Body of pancreas (tissue), 4 donors: ENCODE results near the gene COX6A2. TPM values are rescaled to one million over a fixed set of nuclear protein-coding genes. Genes with fewer than 3 reads are reported as not detected.
A peak's percentile ranks its signal among the peaks of the same experiment; 100 is the strongest.

Source experiments
- ATAC-seq: fragments of 150-250 bp; one replicate; pipeline ENCODE4 v1.9.1; 2016
- DNase-seq, 4 donors: peaks; one replicate each; pipeline ENCODE4 v3.0.0-alpha.2; 2019
- H3K27ac ChIP-seq, 4 donors: fragments of 200-600 bp; sonication (generic); 1 replicate in 3 of 4; 2 replicates in 1 of 4; pipeline versions ENCODE4 v1.5.1 to v1.6.1; 2016 to 2019; ENCODE audit warnings: mild to moderate bottlenecking in 1 of 4, mixed read lengths in 1 of 4, moderate library complexity in 1 of 4
- H3K27me3 ChIP-seq, 2 donors: fragments of 200-600 bp; sonication (generic); one replicate each; pipeline ENCODE4 v1.6.0; 2016; ENCODE audit warnings: mild to moderate bottlenecking in 1 of 2
- H3K36me3 ChIP-seq, 2 donors: fragments of 200-600 bp; sonication (generic); replicated peaks in 1 of 2; 2 replicates each; pipeline ENCODE4 v1.5.1; 2016; ENCODE audit warnings: low read depth in 2 of 2; ENCODE audit not compliant: insufficient read depth in 1 of 2
- H3K4me1 ChIP-seq: fragments of 200-600 bp; sonication (generic); one replicate; pipeline ENCODE4 v1.6.0; 2016
- H3K4me3 ChIP-seq, 2 donors: fragments of 200-600 bp; sonication (generic); 1 replicate in 1 of 2; 2 replicates in 1 of 2; pipeline ENCODE4 v1.5.1; 2016 to 2019
- H3K9me3 ChIP-seq, 3 donors: fragments of 200-600 bp; sonication (generic); 1 replicate in 2 of 3; 2 replicates in 1 of 3; pipeline ENCODE4 v1.5.1; 2016
- CTCF ChIP-seq, 7 experiments: fragments of 450-650 bp in 4 of 7; fragments of 200-600 bp in 3 of 7; sonication (generic) in 3 of 7; IDR thresholded peaks; one replicate each; pipeline ENCODE4 v1.5.1; 2016 to 2019; ENCODE audit warnings: antibody characterized with exemption in 7 of 7
- POLR2A ChIP-seq, 3 donors: fragments of 450-650 bp; IDR thresholded peaks; one replicate each; pipeline ENCODE4 v1.6.1; 2016; ENCODE audit warnings: antibody characterized with exemption in 3 of 3, mild to moderate bottlenecking in 2 of 3
- WGBS, 2 donors: methylation state at CpG; one replicate each; pipeline ENCODE4 v1.1.5; 2017; 5-methylcytosine and 5-hydroxymethylcytosine counted together
- intact Hi-C: fragments of 100-400 bp; cut with DNase I; formaldehyde crosslinking; loops from one replicate; pipeline ENCODE4 v1.15.1; 2023
- total RNA-seq, 2 donors: library from RNA; depleted of rRNA; stranded (reverse); fragments of >200 nt; gene quantifications; one replicate each; pipeline ENCODE4 v1.1.0, GENCODE V29; 2016

The COX6A2 gene
- total RNA-seq, 2 donors from 2014 or later: not detected

GRCh38 chr16:31429796-31430195 lies 1.6 kb upstream of the COX6A2 start:
- intact Hi-C loops: no loop called here
- H3K9me3 ChIP-seq: no peaks in the 10 kb centered on the region
- no peaks in the 10 kb centered on the region for H3K27me3 ChIP-seq
- peaks cover 5% of the 10 kb centered on the region for H3K4me1 ChIP-seq
- no peak for DNase-seq
- no peak overlapping the region for H3K27ac ChIP-seq
- TF ChIP-seq CTCF (IDR thresholded peaks at IDR 0.05): no peak
- TF ChIP-seq POLR2A (IDR thresholded peaks at IDR 0.05): no peak
- no peak overlapping the region for H3K4me3 ChIP-seq
- no peaks in the 10 kb centered on the region for H3K36me3 ChIP-seq
- ATAC-seq: no peak
- 61 to 81% methylated on average over 3 of the region's 3 CpGs for WGBS, 2 donors

- Histone ChIP-seq H3K4me3 (no peak overlapping the region), H3K27me3 (no peaks in the 10 kb centered on the region), H3K36me3 (no peaks in the 10 kb centered on the region), H3K4me1 (peaks cover 5% of the 10 kb centered on the region), H3K9me3 (no peaks in the 10 kb centered on the region), H3K27ac (peak overlapping the region in 1 of 4 donors; percentile 20)
- ATAC-seq: no peak
- WGBS, 2 donors: 6 to 8% methylated on average over 1 of the region's 1 CpG
- TF ChIP-seq POLR2A (IDR thresholded peaks at IDR 0.05) (no peak), CTCF (IDR thresholded peaks at IDR 0.05) (no peak)
- intact Hi-C loops: no loop called here
- DNase-seq: no peak
These were observed 1.2 kb upstream of the COX6A2 start for GRCh38 chr16:31429314-31429713.

GRCh38 chr16:31428638-31429247 lies 583 bp upstream of the COX6A2 start:
- TF ChIP-seq POLR2A (IDR thresholded peaks at IDR 0.05) (no peak), CTCF (IDR thresholded peaks at IDR 0.05) (no peak)
- Histone ChIP-seq H3K4me3 (no peak overlapping the region), H3K9me3 (no peaks in the 10 kb centered on the region), H3K4me1 (peaks cover 5% of the 10 kb centered on the region), H3K27me3 (no peaks in the 10 kb centered on the region), H3K27ac (peak overlapping the region in 1 of 4 donors; percentile 20), H3K36me3 (no peaks in the 10 kb centered on the region)
- intact Hi-C loops: no loop called here
- no peak for DNase-seq
- ATAC-seq: peak; percentile 49
- WGBS, 2 donors: 70 to 71% methylated on average over 7 of the region's 7 CpGs

GRCh38 chr16:31427441-31428278 lies 500 bp downstream of the COX6A2 start:
- H3K4me1 ChIP-seq: peaks cover 5% of the 10 kb centered on the region
- no peak overlapping the region for H3K4me3 ChIP-seq
- no peaks in the 10 kb centered on the region for H3K27me3 ChIP-seq
- peak overlapping the region in 2 of 4 donors; percentile 36 to 55 for H3K27ac ChIP-seq
- no peaks in the 10 kb centered on the region for H3K9me3 ChIP-seq
- 31 to 54% methylated on average over 27 to 60 of the region's 83 CpGs for WGBS, 2 donors
- H3K36me3 ChIP-seq: no peaks in the 10 kb centered on the region
- intact Hi-C loops: no loop called here
- TF ChIP-seq POLR2A (IDR thresholded peaks at IDR 0.05): peak in 2 of 3 donors; percentile 16 to 27
- no peak for TF ChIP-seq CTCF (IDR thresholded peaks at IDR 0.05)
- ATAC-seq (peak; percentile 71), DNase-seq (peak; percentile 64 to 73 (median 69))
